Keratinocyte (primary cell): ENCODE measurements around the gene MANBA. TPM values are rescaled to one million over a fixed set of nuclear protein-coding genes. Genes with fewer than 3 reads are reported as not detected.
"Not testable (repeated sequence)": the region's sequence is repeated elsewhere in the genome, so short reads cannot be mapped to it uniquely, and the experiment has no call there.

Experiments used
- DNase-seq: peaks from one replicate; pipeline ENCODE4 v3.0.0-alpha.2; 2011; ENCODE audit warnings: low read depth, missing footprints, low spot score
- FAIRE-seq: peaks from 2 replicates; lab custom pipeline; 2011; peaks lifted over from hg19 to GRCh38; lab: Jason Lieb, UNC
- H2AFZ ChIP-seq: 2 replicates; pipeline ENCODE4 v1.6.0; 2012; ENCODE audit warnings: low read length, control low read depth, inconsistent platforms; ENCODE audit not compliant: control insufficient read depth
- H3K27ac ChIP-seq: 2 replicates; pipeline ENCODE4 v1.5.1; 2011; ENCODE audit warnings: low read length; ENCODE audit not compliant: control insufficient read depth, insufficient read depth
- H3K27me3 ChIP-seq: 3 replicates; pipeline ENCODE4 v1.6.0; 2011; ENCODE audit warnings: low read length; ENCODE audit not compliant: control insufficient read depth, insufficient read depth; ENCODE audit errors: extremely low read depth
- H3K36me3 ChIP-seq, 2 experiments: 2 replicates in 1 of 2; 3 replicates in 1 of 2; pipeline ENCODE4 v1.5.1; 2011; ENCODE audit warnings: low read length in 2 of 2, mild to moderate bottlenecking in 1 of 2; ENCODE audit not compliant: control insufficient read depth in 2 of 2, insufficient read depth in 2 of 2; ENCODE audit errors: extremely low read depth in 1 of 2
- H3K4me1 ChIP-seq: 3 replicates; pipeline ENCODE4 v1.5.1; 2011; ENCODE audit warnings: low read length; ENCODE audit not compliant: control insufficient read depth, insufficient read depth; ENCODE audit errors: extremely low read depth
- H3K4me2 ChIP-seq: 3 replicates; pipeline ENCODE4 v1.6.0; 2011; ENCODE audit warnings: low read depth, low read length; ENCODE audit not compliant: control insufficient read depth, insufficient read depth; ENCODE audit errors: extremely low read depth
- H3K4me3 ChIP-seq, 3 experiments: fragments of 200-600 bp in 1 of 3; sonication (generic) in 1 of 3; 2 replicates in 2 of 3; 3 replicates in 1 of 3; pipeline ENCODE4 v1.5.1; 2011 to 2016; ENCODE audit warnings: low read length in 3 of 3, mild to moderate bottlenecking in 3 of 3, control low read depth in 2 of 3, inconsistent platforms in 1 of 3, low read depth in 1 of 3, mixed read lengths in 1 of 3, mixed run types in 1 of 3, moderate library complexity in 1 of 3; ENCODE audit not compliant: control insufficient read depth in 2 of 3, insufficient read depth in 2 of 3; ENCODE audit errors: extremely low read depth in 1 of 3
- H3K79me2 ChIP-seq: 2 replicates; pipeline ENCODE4 v1.6.0; 2012; ENCODE audit warnings: low read length; ENCODE audit not compliant: control insufficient read depth, insufficient read depth
- H3K9ac ChIP-seq: 3 replicates; pipeline ENCODE4 v1.6.0; 2011; ENCODE audit warnings: low read length; ENCODE audit not compliant: control insufficient read depth, insufficient read depth; ENCODE audit errors: extremely low read depth
- H3K9me1 ChIP-seq: 3 replicates; pipeline ENCODE4 v1.6.0; 2011; ENCODE audit warnings: low read length; ENCODE audit not compliant: control insufficient read depth, insufficient read depth; ENCODE audit errors: extremely low read depth
- H3K9me3 ChIP-seq: 2 replicates; pipeline ENCODE4 v1.5.1; 2012; ENCODE audit warnings: low read depth, low read length; ENCODE audit not compliant: control insufficient read depth
- H4K20me1 ChIP-seq: 3 replicates; pipeline ENCODE4 v1.6.0; 2011; ENCODE audit warnings: low read length; ENCODE audit not compliant: control insufficient read depth, insufficient read depth; ENCODE audit errors: extremely low read depth
- EZH2 ChIP-seq: IDR thresholded peaks from one replicate; pipeline ENCODE4 v1.6.1; 2012; ENCODE audit warnings: inconsistent platforms, mild to moderate bottlenecking, low read length, moderate library complexity
- dilution Hi-C: fragments of 300-500 bp; cut with MboI; formaldehyde crosslinking; loops from one replicate; pipeline ENCODE4 v1.7.0; 2020; ENCODE audit warnings: low sequenced_read_pairs; ENCODE audit not compliant: extremely low pct_ligation_motif_present
- polyA plus RNA-seq, 5 experiments: library from polyadenylated mRNA; depleted of rRNA in 3 of 5; stranded (reverse) in 3 of 5; stranded (forward) in 1 of 5; unstranded in 1 of 5; fragments of >200 nt; gene quantifications; 1 replicate in 1 of 5; 2 replicates in 3 of 5; 3 replicates in 1 of 5; pipeline versions ENCODE4 v1.2.1 to v1.2.3, GENCODE V29; 2011 to 2012; ENCODE audit warnings: missing spikeins in 2 of 5, low read depth in 1 of 5, low replicate concordance in 1 of 5
- TF ChIP-seq, protein P1 (sequence below), 3 experiments: IDR thresholded peaks in 1 of 3; conservative IDR thresholded peaks in 1 of 3; optimal IDR thresholded peaks in 1 of 3; 2 replicates in 2 of 3; 3 replicates in 1 of 3; pipeline versions ENCODE3 to v1.5.1; 2011; ENCODE audit warnings: low read length in 3 of 3, mild to moderate bottlenecking in 3 of 3, moderate library complexity in 2 of 3, control low read depth in 1 of 3, inconsistent platforms in 1 of 3; ENCODE audit not compliant: insufficient read depth in 2 of 3; ENCODE audit errors: extremely low read depth in 1 of 3

MANBA gene
- polyA plus RNA-seq, 1 donor (not counting 4 experiments of a cell fraction or from before 2014, with no cell fraction given) = 9.3 TPM

DNA sequence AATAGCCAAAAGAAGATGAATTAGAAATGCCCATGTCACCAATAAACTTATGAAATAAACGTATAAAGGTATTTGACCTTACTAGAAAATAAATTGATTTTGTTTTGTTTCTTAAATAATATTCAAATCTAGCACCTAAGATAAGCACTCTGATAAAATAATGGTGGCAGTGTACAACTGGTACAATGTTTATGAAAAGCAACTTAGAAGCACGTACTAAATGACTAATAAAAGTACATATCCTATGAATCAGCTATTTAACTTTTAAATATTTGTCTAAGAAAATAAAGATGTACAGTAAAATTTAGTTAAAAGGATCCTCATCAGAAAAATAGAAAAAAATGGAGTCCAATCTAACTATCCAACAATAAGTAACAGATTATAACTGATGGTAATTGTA lies 6.7 kb downstream of the MANBA start:
- Histone ChIP-seq H3K79me2 (peaks cover 12% of the 10 kb centered on the region), H3K9me1 (no peaks in the 10 kb centered on the region), H3K4me3 (no peak overlapping the region), H3K4me2 (no peak overlapping the region), H3K27ac (no peak overlapping the region), H3K4me1 (no peaks in the 10 kb centered on the region), H3K9me3 (no peaks in the 10 kb centered on the region), H3K36me3 (no peaks in the 10 kb centered on the region), H2AFZ (no peak overlapping the region), H4K20me1 (no peaks in the 10 kb centered on the region), H3K9ac (no peak overlapping the region), H3K27me3 (no peaks in the 10 kb centered on the region)
- dilution Hi-C loops = no loop called here
- DNase-seq (no peak), FAIRE-seq (no peak)
- TF ChIP-seq EZH2 = no peak
- TF ChIP-seq, protein P1, sequence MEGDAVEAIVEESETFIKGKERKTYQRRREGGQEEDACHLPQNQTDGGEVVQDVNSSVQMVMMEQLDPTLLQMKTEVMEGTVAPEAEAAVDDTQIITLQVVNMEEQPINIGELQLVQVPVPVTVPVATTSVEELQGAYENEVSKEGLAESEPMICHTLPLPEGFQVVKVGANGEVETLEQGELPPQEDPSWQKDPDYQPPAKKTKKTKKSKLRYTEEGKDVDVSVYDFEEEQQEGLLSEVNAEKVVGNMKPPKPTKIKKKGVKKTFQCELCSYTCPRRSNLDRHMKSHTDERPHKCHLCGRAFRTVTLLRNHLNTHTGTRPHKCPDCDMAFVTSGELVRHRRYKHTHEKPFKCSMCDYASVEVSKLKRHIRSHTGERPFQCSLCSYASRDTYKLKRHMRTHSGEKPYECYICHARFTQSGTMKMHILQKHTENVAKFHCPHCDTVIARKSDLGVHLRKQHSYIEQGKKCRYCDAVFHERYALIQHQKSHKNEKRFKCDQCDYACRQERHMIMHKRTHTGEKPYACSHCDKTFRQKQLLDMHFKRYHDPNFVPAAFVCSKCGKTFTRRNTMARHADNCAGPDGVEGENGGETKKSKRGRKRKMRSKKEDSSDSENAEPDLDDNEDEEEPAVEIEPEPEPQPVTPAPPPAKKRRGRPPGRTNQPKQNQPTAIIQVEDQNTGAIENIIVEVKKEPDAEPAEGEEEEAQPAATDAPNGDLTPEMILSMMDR (optimal IDR thresholded peaks at IDR 0.05 in 1 of 3, IDR thresholded peaks at IDR 0.05 in 1 of 3, conservative IDR thresholded peaks at IDR 0.05 in 1 of 3; ENCODE audit: extremely low read depth in 1 of 3, insufficient read depth in 2 of 3, low read length in 3 of 3) = no peak

DNA sequence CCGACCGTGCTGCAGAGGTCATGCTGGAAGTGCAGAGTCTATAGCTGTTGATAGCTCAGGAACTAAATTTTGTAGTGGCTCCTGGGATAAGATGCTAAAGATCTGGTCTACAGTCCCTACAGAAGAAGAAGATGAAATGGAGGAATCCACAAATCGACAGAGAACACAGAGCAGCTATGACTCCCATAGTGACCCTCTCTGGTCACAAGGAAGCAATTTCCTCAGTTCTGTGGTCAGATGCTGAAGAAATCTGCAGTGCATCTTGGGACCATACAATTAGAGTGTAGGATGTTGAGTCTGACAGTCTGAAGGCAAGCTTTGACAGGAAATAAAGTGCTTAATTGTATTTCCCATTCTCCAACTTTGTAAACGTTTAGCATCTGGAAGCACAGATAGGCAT lies 8.8 kb downstream of the MANBA start:
- H3K9ac ChIP-seq = no peak overlapping the region
- no peak overlapping the region for H2AFZ ChIP-seq
- H3K27ac ChIP-seq = no peak overlapping the region
- H3K9me3 ChIP-seq = no peaks in the 10 kb centered on the region
- peaks cover under 1% of the 10 kb centered on the region for H3K79me2 ChIP-seq
- DNase-seq = no peak
- H3K4me3 ChIP-seq = no peak overlapping the region
- TF ChIP-seq EZH2 = no peak
- TF ChIP-seq, protein P1 (optimal IDR thresholded peaks at IDR 0.05 in 1 of 3, IDR thresholded peaks at IDR 0.05 in 1 of 3, conservative IDR thresholded peaks at IDR 0.05 in 1 of 3; ENCODE audit: extremely low read depth in 1 of 3, insufficient read depth in 2 of 3, low read length in 3 of 3) = no peak
- H3K9me1 ChIP-seq = no peaks in the 10 kb centered on the region
- no peaks in the 10 kb centered on the region for H3K4me1 ChIP-seq
- no peaks in the 10 kb centered on the region for H3K27me3 ChIP-seq
- no peaks in the 10 kb centered on the region for H3K36me3 ChIP-seq
- dilution Hi-C loops = no loop called here
- no peak overlapping the region for H3K4me2 ChIP-seq
- FAIRE-seq = no peak
- H4K20me1 ChIP-seq = no peaks in the 10 kb centered on the region

DNA sequence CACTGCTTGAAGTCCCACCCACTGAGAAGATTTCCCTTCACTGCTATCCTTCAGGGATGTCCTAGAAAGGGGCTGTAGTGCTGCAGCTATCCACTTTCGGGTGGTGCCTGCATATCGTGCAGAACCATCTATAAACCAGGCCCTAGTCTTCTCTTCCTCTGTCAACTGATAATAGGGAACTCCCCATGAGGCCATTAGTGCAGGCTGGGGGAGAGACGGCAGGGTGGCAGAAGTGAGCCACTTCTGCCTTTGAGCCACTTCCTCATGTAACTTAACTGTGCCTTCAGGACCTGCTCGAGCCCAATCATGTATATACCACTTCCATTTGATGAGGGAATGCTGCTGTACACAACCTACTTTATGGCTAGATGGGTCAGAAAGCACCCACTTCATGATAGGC lies 17.4 kb downstream of the MANBA start:
- H2AFZ ChIP-seq, H3K4me3 ChIP-seq, H3K27ac ChIP-seq, H3K4me1 ChIP-seq, H3K9me3 ChIP-seq, H4K20me1 ChIP-seq, dilution Hi-C loops, FAIRE-seq, H3K27me3 ChIP-seq, DNase-seq, H3K9ac ChIP-seq, H3K4me2 ChIP-seq, H3K36me3 ChIP-seq, H3K9me1 ChIP-seq, H3K79me2 ChIP-seq: not testable (repeated sequence)

DNA sequence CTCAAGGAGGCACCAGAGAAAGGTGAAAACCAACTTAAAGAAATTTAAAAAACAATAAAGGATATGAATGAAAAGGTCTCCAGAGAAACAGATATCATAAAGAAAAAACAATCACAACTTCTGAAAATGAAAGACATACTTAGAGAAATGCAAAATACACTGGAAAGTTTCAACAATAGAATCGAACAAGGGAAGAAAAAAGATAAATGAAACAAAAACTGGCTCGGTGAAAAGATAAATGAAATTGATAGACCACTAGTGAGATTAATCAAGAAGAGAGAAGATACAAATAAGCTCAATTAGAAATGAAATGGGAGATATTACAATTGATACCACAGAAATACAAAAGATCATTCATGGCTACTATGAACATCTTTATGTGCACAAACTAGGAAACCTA lies 22.0 kb downstream of the MANBA start:
- H2AFZ ChIP-seq, H3K9me1 ChIP-seq, FAIRE-seq, H3K4me1 ChIP-seq, DNase-seq, H3K9me3 ChIP-seq, H3K27ac ChIP-seq, H3K36me3 ChIP-seq, H4K20me1 ChIP-seq, H3K9ac ChIP-seq, H3K4me3 ChIP-seq, H3K79me2 ChIP-seq, H3K4me2 ChIP-seq, H3K27me3 ChIP-seq, dilution Hi-C loops: not testable (repeated sequence)
